Suprapubic skin (tissue), 4 donors: ENCODE measurements around the gene C16orf90. TPM values are rescaled to one million over a fixed set of nuclear protein-coding genes. Genes with fewer than 3 reads are reported as not detected.

Experiments
- DNase-seq, 2 donors: peaks; one replicate each; pipeline ENCODE4 v3.0.0-alpha.2; 2019; ENCODE audit warnings: low spot score in 2 of 2
- H3K27ac ChIP-seq: fragments of 200-600 bp; sonication (generic); one replicate; pipeline ENCODE4 v1.5.1; 2019
- H3K27me3 ChIP-seq: fragments of 200-600 bp; sonication (generic); one replicate; pipeline ENCODE4 v1.5.1; 2019
- H3K36me3 ChIP-seq: fragments of 200-600 bp; sonication (generic); one replicate; pipeline ENCODE4 v1.5.1; 2019
- H3K4me1 ChIP-seq: fragments of 200-600 bp; sonication (generic); one replicate; pipeline ENCODE4 v1.5.1; 2019
- H3K4me3 ChIP-seq: fragments of 200-600 bp; sonication (generic); one replicate; pipeline ENCODE4 v1.5.1; 2019; ENCODE audit warnings: mild to moderate bottlenecking
- H3K9me3 ChIP-seq: fragments of 200-600 bp; sonication (generic); one replicate; pipeline ENCODE4 v1.5.1; 2019
- EP300 ChIP-seq: sonication (generic); formaldehyde crosslinking; IDR thresholded peaks from one replicate; pipeline ENCODE4 v1.6.1; 2017; ENCODE audit warnings: antibody characterized with exemption
- POLR2A ChIP-seq, 2 donors: fragments of 450-650 bp; IDR thresholded peaks; one replicate each; pipeline ENCODE4 v1.6.1; 2017; ENCODE audit warnings: antibody characterized with exemption in 2 of 2, mild to moderate bottlenecking in 2 of 2, moderate library complexity in 2 of 2
- POLR2AphosphoS5 ChIP-seq, 3 donors: sonication (generic); formaldehyde crosslinking; IDR thresholded peaks; one replicate each; pipeline ENCODE4 v1.6.1; 2017; ENCODE audit warnings: antibody characterized with exemption in 3 of 3
- WGBS: methylation state at CpG from one replicate; pipeline ENCODE4 v1.1.5; 2018; 5-methylcytosine and 5-hydroxymethylcytosine counted together
- total RNA-seq, 4 donors: library from RNA; depleted of rRNA; stranded (reverse); fragments of >200 nt; gene quantifications; one replicate each; pipeline ENCODE4 v1.1.0, GENCODE V29; 2016
- TF ChIP-seq, protein P1 (sequence below), 2 donors: fragments of 200-600 bp in 1 of 2; fragments of 450-650 bp in 1 of 2; sonication (generic) in 1 of 2; IDR thresholded peaks; one replicate each; pipeline ENCODE4 v1.5.1; 2016 to 2019; ENCODE audit warnings: antibody characterized with exemption in 2 of 2, mild to moderate bottlenecking in 1 of 2, moderate library complexity in 1 of 2

Gene C16orf90
- total RNA-seq, 4 donors from 2014 or later: not detected

DNA sequence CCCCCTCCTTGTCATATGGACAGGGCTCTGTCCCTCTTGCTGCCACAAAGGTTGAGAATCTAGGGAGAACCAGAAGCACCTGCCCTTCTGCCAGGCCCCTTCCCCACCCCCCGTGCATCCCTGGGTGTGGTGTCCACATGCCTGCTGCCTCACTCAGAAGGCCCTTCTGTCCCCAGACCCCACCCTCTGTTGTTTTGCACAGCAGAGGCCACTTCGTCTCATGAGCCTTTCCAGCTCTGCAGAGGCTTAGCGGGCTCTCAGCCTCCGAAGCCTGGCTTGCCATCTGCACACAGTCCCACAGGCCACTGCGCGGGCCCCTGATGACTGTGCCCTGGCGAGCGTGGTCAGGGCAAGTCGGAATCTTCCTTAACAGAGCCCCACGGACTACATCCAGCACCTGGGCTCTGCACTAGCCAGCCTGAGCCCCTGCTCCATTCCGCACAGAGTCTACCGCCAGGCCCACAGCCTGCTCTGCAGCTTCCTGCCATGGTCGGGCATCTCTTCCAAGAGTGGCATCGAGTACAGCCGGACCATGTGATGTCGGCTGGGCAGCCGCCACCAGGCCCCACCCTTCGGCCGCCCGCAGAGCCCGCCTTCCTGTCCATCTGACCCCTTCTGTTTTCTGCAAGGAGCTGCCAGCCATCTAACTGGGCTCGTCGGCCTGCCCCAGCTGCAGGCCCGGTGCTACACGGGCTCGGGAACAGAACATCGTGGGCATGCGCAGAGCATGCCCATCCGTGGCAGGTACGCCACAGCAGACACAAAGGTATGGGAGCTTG lies 10.8 kb downstream of the C16orf90 start:
- TF ChIP-seq EP300 (no peak), POLR2A (IDR thresholded peaks at IDR 0.05) (no peak), POLR2AphosphoS5 (IDR thresholded peaks at IDR 0.05) (no peak)
- TF ChIP-seq, protein P1, sequence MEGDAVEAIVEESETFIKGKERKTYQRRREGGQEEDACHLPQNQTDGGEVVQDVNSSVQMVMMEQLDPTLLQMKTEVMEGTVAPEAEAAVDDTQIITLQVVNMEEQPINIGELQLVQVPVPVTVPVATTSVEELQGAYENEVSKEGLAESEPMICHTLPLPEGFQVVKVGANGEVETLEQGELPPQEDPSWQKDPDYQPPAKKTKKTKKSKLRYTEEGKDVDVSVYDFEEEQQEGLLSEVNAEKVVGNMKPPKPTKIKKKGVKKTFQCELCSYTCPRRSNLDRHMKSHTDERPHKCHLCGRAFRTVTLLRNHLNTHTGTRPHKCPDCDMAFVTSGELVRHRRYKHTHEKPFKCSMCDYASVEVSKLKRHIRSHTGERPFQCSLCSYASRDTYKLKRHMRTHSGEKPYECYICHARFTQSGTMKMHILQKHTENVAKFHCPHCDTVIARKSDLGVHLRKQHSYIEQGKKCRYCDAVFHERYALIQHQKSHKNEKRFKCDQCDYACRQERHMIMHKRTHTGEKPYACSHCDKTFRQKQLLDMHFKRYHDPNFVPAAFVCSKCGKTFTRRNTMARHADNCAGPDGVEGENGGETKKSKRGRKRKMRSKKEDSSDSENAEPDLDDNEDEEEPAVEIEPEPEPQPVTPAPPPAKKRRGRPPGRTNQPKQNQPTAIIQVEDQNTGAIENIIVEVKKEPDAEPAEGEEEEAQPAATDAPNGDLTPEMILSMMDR (IDR thresholded peaks at IDR 0.05): no peak
- 77% methylated on average over 9 of the region's 30 CpGs for WGBS
- no peak overlapping the region for H3K4me3 ChIP-seq
- H3K4me1 ChIP-seq: no peaks in the 10 kb centered on the region
- DNase-seq: no peak
- H3K27ac ChIP-seq: no peak overlapping the region
- no peaks in the 10 kb centered on the region for H3K27me3 ChIP-seq
- H3K9me3 ChIP-seq: no peaks in the 10 kb centered on the region
- peaks cover 82% of the 10 kb centered on the region for H3K36me3 ChIP-seq

DNA sequence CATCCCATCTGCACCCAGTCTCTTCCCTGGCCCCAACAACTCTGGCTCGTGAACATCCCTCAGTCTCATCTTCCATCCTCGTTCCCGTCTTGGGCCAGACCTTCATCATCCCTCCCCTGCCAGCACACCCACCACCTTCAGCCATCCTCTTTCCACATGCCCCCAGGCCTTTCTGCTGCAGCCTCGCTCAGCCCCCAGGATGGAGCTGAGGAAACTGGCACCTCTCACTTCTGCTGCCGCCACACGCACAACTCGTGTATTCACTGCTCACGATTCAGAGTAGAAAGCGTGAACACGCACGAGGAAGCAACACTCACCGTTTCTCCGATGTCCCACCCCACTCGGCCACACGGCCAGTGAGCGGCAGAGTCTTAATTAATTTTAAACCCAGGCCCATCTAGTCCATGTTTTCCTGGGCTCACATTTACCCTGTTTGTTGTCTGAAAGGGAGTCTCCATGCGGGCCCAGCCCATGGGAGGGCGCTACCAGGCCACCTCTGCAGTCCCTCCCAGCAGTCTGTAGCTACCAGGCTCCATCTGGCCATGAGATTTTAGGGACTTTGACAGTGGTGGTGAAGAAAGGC lies 12.5 kb downstream of the C16orf90 start:
- H3K27ac ChIP-seq: no peak overlapping the region
- H3K27me3 ChIP-seq: no peaks in the 10 kb centered on the region
- DNase-seq: no peak
- H3K36me3 ChIP-seq: peaks cover 88% of the 10 kb centered on the region
- WGBS: 92% methylated on average over 16 of the region's 18 CpGs
- H3K4me3 ChIP-seq: no peak overlapping the region
- H3K9me3 ChIP-seq: no peaks in the 10 kb centered on the region
- H3K4me1 ChIP-seq: no peaks in the 10 kb centered on the region
- TF ChIP-seq, protein P1 (IDR thresholded peaks at IDR 0.05): no peak
- TF ChIP-seq EP300 (no peak), POLR2AphosphoS5 (IDR thresholded peaks at IDR 0.05) (no peak), POLR2A (IDR thresholded peaks at IDR 0.05) (no peak)

DNA sequence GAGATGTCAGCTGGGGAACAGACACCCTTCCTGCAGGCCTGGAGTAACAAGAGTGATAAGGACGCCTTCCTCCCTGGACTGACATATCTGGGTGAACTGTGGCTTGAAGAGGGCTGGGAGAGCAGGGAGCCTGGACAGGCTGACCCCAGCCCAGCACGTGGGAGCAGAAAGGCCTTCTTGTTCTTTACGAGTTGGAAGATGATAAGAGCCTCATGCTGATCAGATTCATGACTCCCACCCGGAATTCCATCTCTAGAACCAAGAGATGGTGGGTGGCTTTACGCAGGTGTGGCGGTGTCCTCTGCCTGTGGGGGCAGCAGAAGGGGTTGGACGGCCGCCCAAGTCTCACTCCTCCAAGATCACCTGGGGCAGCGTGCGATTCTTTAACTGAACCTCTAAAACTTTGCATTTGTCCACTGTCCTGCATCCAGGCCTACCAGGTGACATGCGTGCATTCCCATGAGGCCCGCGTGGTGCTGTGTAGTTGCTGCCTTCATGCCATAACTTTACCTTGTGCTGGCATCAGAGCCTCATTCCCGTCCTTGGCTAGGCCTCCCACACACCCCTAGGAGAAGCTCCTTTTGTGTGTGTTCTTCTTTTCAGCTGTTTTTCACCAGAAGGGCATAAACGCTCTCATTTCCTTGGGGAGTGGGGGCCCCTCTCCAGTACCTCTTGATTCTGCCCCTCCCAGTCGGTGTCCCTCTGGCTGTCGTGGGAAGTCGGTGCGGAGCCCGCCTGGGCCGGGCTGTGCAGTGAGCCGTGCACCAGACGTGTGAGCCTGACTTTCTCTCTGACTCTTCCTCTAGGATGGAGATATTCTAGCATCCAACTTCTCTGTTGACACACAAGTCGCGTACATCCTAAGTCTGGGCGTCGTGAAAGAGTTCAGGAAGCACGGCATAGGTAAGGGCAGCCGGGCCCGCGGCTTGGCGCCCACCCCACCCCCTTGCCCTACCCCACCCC lies 13.3 kb downstream of the C16orf90 start:
- TF ChIP-seq POLR2AphosphoS5 (IDR thresholded peaks at IDR 0.05) (no peak), EP300 (no peak), POLR2A (IDR thresholded peaks at IDR 0.05) (no peak)
- TF ChIP-seq, protein P1 (IDR thresholded peaks at IDR 0.05): no peak
- DNase-seq: no peak
- Histone ChIP-seq H3K27me3 (no peaks in the 10 kb centered on the region), H3K27ac (no peak overlapping the region), H3K9me3 (no peaks in the 10 kb centered on the region), H3K4me1 (no peaks in the 10 kb centered on the region), H3K4me3 (no peak overlapping the region), H3K36me3 (peaks cover 83% of the 10 kb centered on the region)
- 94% methylated on average over 26 of the region's 32 CpGs for WGBS

DNA sequence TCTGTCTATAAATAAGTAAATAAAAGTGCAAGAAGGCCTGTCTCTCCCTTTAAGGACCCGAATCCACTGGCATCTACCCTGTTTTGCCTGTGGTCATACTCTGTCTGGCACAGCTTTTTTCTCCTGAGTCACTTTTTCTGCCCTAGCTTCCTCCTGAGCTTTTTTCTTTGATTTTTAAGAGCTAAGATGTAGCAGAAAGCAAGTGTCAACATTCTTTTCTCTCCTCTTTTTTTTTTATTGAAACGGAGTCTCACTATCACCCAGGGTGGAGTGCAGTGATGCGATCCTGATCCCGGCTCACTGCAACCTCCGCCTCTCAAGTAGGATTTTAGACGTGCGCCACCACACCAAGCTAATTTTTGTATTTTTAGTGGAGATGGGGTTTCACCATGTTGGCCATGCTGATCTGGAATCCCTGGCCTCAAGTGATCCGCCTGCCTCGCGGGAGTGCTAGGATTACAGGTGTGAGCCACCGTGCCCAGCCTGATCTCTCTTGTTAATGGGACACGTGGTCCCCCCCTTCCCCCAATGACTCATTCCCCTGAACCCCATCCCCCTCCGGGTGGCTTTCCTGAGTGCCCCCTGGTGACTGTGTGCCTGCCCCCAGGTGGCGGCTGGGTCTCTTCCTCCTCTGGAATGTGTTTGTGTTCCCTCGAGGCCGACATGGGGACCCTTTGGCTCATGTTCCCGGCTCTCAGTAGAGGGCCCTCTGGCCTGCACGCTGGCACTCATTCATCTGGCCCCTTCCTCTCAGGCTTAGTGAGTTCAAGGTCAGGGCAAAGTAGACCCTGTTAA lies 14.2 kb downstream of the C16orf90 start:
- no peaks in the 10 kb centered on the region for H3K27me3 ChIP-seq
- WGBS: 76% methylated on average over 18 of the region's 18 CpGs
- no peaks in the 10 kb centered on the region for H3K9me3 ChIP-seq
- peaks cover 78% of the 10 kb centered on the region for H3K36me3 ChIP-seq
- H3K4me1 ChIP-seq: no peaks in the 10 kb centered on the region
- DNase-seq: no peak
- H3K4me3 ChIP-seq: no peak overlapping the region
- H3K27ac ChIP-seq: no peak overlapping the region
- TF ChIP-seq POLR2A (IDR thresholded peaks at IDR 0.05): no peak
- TF ChIP-seq EP300: no peak
- TF ChIP-seq POLR2AphosphoS5 (IDR thresholded peaks at IDR 0.05): no peak
- TF ChIP-seq, protein P1 (IDR thresholded peaks at IDR 0.05): no peak
